ENCODE data around the gene NCL.

GRCh38 chr2:231456295-231457004 lies 7.8 kb downstream of the NCL start:
- TF ChIP-seq CTCF (IDR thresholded peaks at IDR 0.05) (no peak), ZFX (IDR thresholded peaks at IDR 0.05; ENCODE audit: borderline replicate concordance) (no peak)
